ENCODE data around the gene MAT2B.

DNA sequence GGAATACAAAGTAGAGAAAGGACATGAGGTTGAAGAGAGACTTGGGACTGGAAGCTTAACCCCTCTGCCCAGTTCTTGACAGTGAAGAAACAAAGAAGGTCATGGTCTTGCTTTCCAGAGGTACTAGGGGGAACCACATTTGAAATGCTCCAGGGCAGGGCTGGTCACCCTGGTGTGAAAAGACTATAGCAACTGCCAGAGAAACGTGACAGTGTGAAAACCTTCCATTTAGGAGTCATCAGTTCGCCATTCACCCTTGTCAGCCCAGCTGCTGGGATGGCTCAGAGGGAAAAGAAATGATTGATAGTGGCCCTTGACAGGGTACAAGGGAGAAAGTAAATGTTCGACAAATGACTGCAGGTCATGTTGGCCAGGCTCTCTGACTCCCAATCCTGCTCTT is 56.7 kb downstream of the MAT2B start:
- no peak for TF ChIP-seq POLR2A (IDR thresholded peaks at IDR 0.05; ENCODE audit: low read depth, low read length)
- no peak for TF ChIP-seq PAX5 (IDR thresholded peaks at IDR 0.05; ENCODE audit: insufficient read depth, low read length, severe bottlenecking)
